GM12878 (cell line): ENCODE measurements around the gene FOXK1. TPM values are rescaled to one million over a fixed set of nuclear protein-coding genes. Genes with fewer than 3 reads are reported as not detected.
A peak's percentile ranks its signal among the peaks of the same experiment; 100 is the strongest.

Experiments used
- ATF7 ChIP-seq: fragments of 450-650 bp; IDR thresholded peaks from 2 replicates; pipeline ENCODE4 v1.6.1; 2016; ENCODE audit warnings: low read depth, mild to moderate bottlenecking
- CREB1 ChIP-seq: IDR thresholded peaks from 2 replicates; pipeline ENCODE4 v1.6.1; 2012; ENCODE audit warnings: low read depth, mild to moderate bottlenecking, inconsistent platforms
- E2F8 ChIP-seq: fragments of 450-650 bp; IDR thresholded peaks from 2 replicates; pipeline ENCODE4 v1.6.1; 2018; ENCODE audit warnings: mild to moderate bottlenecking, low read depth, moderate library complexity; ENCODE audit not compliant: partially characterized antibody
- EGR1 ChIP-seq, 2 experiments: IDR thresholded peaks; 1 replicate in 1 of 2; 2 replicates in 1 of 2; pipeline ENCODE4 v1.6.1; 2011 to 2012; ENCODE audit warnings: low read depth in 2 of 2, low read length in 2 of 2, borderline replicate concordance in 1 of 2, mild to moderate bottlenecking in 1 of 2, moderate library complexity in 1 of 2
- GATAD2B ChIP-seq: fragments of 450-650 bp; conservative IDR thresholded peaks from 2 replicates; pipeline ENCODE4 v1.6.1; 2017; ENCODE audit warnings: low read depth, mild to moderate bottlenecking, moderate library complexity
- PAX5 ChIP-seq: IDR thresholded peaks from 2 replicates; pipeline ENCODE4 v1.6.1; 2011; ENCODE audit warnings: low read depth, low read length, borderline replicate concordance
- PRDM15 ChIP-seq: fragments of 450-650 bp; formaldehyde crosslinking; IDR thresholded peaks from 2 replicates; pipeline ENCODE4 v1.4.0; 2020; ENCODE audit warnings: mild to moderate bottlenecking, moderate library complexity
- RB1 ChIP-seq: fragments of 450-650 bp; formaldehyde crosslinking; IDR thresholded peaks from 2 replicates; pipeline ENCODE4 v1.6.1; 2017; ENCODE audit warnings: mild to moderate bottlenecking, borderline replicate concordance
- RFX5 ChIP-seq: IDR thresholded peaks from 2 replicates; pipeline ENCODE4 v1.6.1; 2011; ENCODE audit warnings: low read depth, low read length, improper control_type of control experiment
- SRF ChIP-seq, 2 experiments: IDR thresholded peaks; 2 replicates each; pipeline ENCODE4 v1.6.1; 2011; ENCODE audit warnings: low read depth in 2 of 2, low read length in 2 of 2, mild to moderate bottlenecking in 1 of 2, moderate library complexity in 1 of 2
- ZNF384 ChIP-seq: IDR thresholded peaks from 2 replicates; pipeline ENCODE4 v1.6.1; 2012; ENCODE audit warnings: low read depth, mild to moderate bottlenecking, low read length, improper control_type of control experiment, borderline replicate concordance
- polyA plus RNA-seq, 11 experiments: library from polyadenylated mRNA; depleted of rRNA in 4 of 11; unstranded in 6 of 11; stranded (reverse) in 5 of 11; fragments of >200 nt; fragmentation: Nextera tagmentation in 4 of 11; fragmentation: Illumina TruSeq in 1 of 11; extraction: Ambion mirVana in 4 of 11; extraction: Trizol in 1 of 11; gene quantifications; 1 replicate in 1 of 11; 2 replicates in 10 of 11; pipeline versions ENCODE4 v1.2.1 to v1.2.3, GENCODE V29; 2011 to 2016; ENCODE audit warnings: inconsistent platforms in 2 of 11, missing spikeins in 2 of 11, low read depth in 1 of 11
- total RNA-seq, 4 experiments: library from RNA; depleted of rRNA in 3 of 4; stranded (reverse); fragments of >200 nt in 3 of 4; fragmentation: Illumina TruSeq in 1 of 4; extraction: Trizol in 1 of 4; gene quantifications; 2 replicates each; pipeline versions ENCODE4 v1.2.1 to v1.2.3, GENCODE V29; 2013 to 2021
- TF ChIP-seq, protein P1 (sequence below): IDR thresholded peaks from 2 replicates; pipeline ENCODE4 v1.6.1; 2012; ENCODE audit warnings: improper control_type of control experiment, low read depth, low read length; ENCODE audit not compliant: insufficient replicate concordance
- TF ChIP-seq, protein P2 (sequence below): fragments of 150-350 bp; IDR thresholded peaks from 2 replicates; pipeline ENCODE4 v1.6.1; 2014; ENCODE audit warnings: mild to moderate bottlenecking, low read depth, low read length

Gene FOXK1
- total and polyA plus RNA-seq, 10 of the 15 experiments (the other 5 are each of a cell fraction or from before 2014, with no cell fraction given): 0.24 to 31.8 (median 4.5) TPM

DNA sequence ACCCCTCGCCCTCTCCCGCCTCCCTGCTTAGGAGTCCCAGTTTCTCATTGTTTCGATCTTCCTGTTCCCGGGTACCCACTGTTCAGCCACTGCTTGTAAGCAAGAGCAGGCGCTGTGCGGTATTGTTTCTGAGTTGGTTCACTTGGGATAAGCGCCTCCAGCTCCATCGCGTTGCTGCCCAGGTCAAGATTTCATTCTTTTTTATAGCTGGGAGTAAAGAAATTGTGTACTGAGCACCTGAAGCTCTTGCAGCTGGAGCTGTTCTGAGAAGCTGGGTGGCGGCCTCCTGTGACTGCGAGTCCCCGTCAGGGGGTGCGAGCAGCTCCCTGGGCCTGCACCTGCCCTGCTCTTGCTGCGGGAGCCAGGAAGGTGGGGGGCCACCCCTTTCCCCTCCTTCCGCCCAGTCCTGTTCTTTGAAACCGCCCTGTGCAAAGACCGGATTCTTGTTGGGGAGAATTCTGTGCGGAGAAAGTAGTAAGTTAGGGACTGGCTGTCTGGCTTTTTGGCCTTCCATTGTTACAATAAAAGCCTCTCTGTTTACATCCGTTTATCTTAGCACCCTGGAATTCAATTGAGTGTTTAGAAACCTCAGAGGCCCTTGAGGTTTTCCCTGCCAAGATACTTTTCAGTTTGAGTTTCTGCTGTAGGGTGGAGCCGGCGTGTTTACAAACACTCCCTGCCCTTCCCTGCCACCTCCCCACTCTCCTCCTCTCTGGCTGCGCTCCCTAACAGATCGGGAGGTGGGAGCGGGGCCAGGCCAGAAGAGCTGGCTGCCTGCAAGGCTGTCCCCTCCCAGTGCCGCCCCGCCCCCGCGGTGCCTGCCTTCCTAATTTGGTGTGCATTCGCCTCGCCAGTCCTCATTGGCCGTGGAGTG, 62.5 kb downstream of the FOXK1 start (continued):
- TF ChIP-seq E2F8 (no peak), RFX5 (no peak), EGR1 (IDR thresholded peaks at IDR 0.05; ENCODE audit: borderline replicate concordance in 1 of 2, low read depth in 2 of 2, low read length in 2 of 2) (peak in 1 of 2 experiments; percentile 82; a peak in 2 of 3 replicates), SRF (IDR thresholded peaks at IDR 0.05; ENCODE audit: low read depth in 2 of 2, low read length in 2 of 2) (peak; percentile 89 to 96), ATF7 (no peak), CREB1 (no peak), RB1 (no peak), ZNF384 (no peak; the same call in 1 of the 2 replicates), PAX5 (0 out of 2 replicates have a peak, but pooled peaks have one; percentile 2), PRDM15 (CRISPR knock-in tag) (no peak), GATAD2B (peak; percentile 45; the same call in 1 of the 2 replicates)
- TF ChIP-seq, protein P1, sequence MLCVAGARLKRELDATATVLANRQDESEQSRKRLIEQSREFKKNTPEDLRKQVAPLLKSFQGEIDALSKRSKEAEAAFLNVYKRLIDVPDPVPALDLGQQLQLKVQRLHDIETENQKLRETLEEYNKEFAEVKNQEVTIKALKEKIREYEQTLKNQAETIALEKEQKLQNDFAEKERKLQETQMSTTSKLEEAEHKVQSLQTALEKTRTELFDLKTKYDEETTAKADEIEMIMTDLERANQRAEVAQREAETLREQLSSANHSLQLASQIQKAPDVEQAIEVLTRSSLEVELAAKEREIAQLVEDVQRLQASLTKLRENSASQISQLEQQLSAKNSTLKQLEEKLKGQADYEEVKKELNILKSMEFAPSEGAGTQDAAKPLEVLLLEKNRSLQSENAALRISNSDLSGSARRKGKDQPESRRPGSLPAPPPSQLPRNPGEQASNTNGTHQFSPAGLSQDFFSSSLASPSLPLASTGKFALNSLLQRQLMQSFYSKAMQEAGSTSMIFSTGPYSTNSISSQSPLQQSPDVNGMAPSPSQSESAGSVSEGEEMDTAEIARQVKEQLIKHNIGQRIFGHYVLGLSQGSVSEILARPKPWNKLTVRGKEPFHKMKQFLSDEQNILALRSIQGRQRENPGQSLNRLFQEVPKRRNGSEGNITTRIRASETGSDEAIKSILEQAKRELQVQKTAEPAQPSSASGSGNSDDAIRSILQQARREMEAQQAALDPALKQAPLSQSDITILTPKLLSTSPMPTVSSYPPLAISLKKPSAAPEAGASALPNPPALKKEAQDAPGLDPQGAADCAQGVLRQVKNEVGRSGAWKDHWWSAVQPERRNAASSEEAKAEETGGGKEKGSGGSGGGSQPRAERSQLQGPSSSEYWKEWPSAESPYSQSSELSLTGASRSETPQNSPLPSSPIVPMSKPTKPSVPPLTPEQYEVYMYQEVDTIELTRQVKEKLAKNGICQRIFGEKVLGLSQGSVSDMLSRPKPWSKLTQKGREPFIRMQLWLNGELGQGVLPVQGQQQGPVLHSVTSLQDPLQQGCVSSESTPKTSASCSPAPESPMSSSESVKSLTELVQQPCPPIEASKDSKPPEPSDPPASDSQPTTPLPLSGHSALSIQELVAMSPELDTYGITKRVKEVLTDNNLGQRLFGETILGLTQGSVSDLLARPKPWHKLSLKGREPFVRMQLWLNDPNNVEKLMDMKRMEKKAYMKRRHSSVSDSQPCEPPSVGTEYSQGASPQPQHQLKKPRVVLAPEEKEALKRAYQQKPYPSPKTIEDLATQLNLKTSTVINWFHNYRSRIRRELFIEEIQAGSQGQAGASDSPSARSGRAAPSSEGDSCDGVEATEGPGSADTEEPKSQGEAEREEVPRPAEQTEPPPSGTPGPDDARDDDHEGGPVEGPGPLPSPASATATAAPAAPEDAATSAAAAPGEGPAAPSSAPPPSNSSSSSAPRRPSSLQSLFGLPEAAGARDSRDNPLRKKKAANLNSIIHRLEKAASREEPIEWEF: no peak
- TF ChIP-seq, protein P2, sequence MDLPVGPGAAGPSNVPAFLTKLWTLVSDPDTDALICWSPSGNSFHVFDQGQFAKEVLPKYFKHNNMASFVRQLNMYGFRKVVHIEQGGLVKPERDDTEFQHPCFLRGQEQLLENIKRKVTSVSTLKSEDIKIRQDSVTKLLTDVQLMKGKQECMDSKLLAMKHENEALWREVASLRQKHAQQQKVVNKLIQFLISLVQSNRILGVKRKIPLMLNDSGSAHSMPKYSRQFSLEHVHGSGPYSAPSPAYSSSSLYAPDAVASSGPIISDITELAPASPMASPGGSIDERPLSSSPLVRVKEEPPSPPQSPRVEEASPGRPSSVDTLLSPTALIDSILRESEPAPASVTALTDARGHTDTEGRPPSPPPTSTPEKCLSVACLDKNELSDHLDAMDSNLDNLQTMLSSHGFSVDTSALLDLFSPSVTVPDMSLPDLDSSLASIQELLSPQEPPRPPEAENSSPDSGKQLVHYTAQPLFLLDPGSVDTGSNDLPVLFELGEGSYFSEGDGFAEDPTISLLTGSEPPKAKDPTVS: no peak
